OCI-LY7 (cell line): ENCODE measurements around the gene RNF150. TPM values are rescaled to one million over a fixed set of nuclear protein-coding genes. Genes with fewer than 3 reads are reported as not detected.

Experiments used
- BruUV-seq: library from RNA; stranded (reverse); fragments of 400-500 nt; replicated peaks from 2 replicates; lab custom pipeline; 2021; lab: Mats Ljungman, UMichigan
- CTCF ChIA-PET: fragments of 300-600 bp; sonication (Branson Sonifier 250); formaldehyde crosslinking; loops from one replicate; lab custom pipeline; 2022; ENCODE audit warnings: antibody characterized with exemption; ENCODE audit not compliant: unreplicated experiment; lab: Charles Lee
- POLR2A ChIA-PET: fragments of 300-600 bp; sonication (Branson Sonifier 250); formaldehyde crosslinking; loops from one replicate; lab custom pipeline; 2022; ENCODE audit warnings: antibody characterized with exemption; lab: Charles Lee
- DNase-seq: peaks from one replicate; pipeline ENCODE4 v3.0.0-alpha.2; 2015; ENCODE audit warnings: low spot score
- H2AFZ ChIP-seq: fragments of 200-600 bp; sonication (generic), shearing (Covaris generic); 2 replicates; pipeline ENCODE4 v1.6.1; 2014; ENCODE audit warnings: mild to moderate bottlenecking, antibody characterized with exemption, low read length, moderate library complexity
- H3K27ac ChIP-seq: fragments of 200-600 bp; sonication (generic); 2 replicates; pipeline ENCODE4 v1.5.1; 2014; ENCODE audit warnings: mixed run types, low read depth, mild to moderate bottlenecking, moderate library complexity, low read length, inconsistent platforms; ENCODE audit not compliant: poor library complexity, severe bottlenecking
- H3K36me3 ChIP-seq: fragments of 200-600 bp; sonication (generic); 2 replicates; pipeline ENCODE4 v1.6.1; 2014; ENCODE audit warnings: mild to moderate bottlenecking, antibody characterized with exemption, low read length, moderate library complexity, mixed read lengths; ENCODE audit not compliant: insufficient read depth
- H3K4me1 ChIP-seq: fragments of 200-600 bp; sonication (generic); 2 replicates; pipeline ENCODE4 v1.5.1; 2014; ENCODE audit warnings: mild to moderate bottlenecking, low read length; ENCODE audit not compliant: insufficient read depth, poor library complexity, severe bottlenecking
- H3K4me2 ChIP-seq: fragments of 200-600 bp; sonication (generic); 2 replicates; pipeline ENCODE4 v1.6.1; 2014; ENCODE audit warnings: mild to moderate bottlenecking, low read length
- H3K4me3 ChIP-seq: fragments of 200-600 bp; sonication (generic); 2 replicates; pipeline ENCODE4 v1.5.1; 2014; ENCODE audit warnings: mild to moderate bottlenecking, low read depth, low read length; ENCODE audit not compliant: poor library complexity, severe bottlenecking
- H3K79me2 ChIP-seq: fragments of 200-600 bp; sonication (generic); 2 replicates; pipeline ENCODE4 v1.6.1; 2016; ENCODE audit warnings: low read depth, mild to moderate bottlenecking, low read length, moderate library complexity, mixed read lengths; ENCODE audit not compliant: insufficient read depth
- H3K9me2 ChIP-seq: fragments of 200-600 bp; sonication (generic); 2 replicates; pipeline ENCODE4 v1.6.1; 2016; ENCODE audit warnings: mild to moderate bottlenecking, low read length, mixed read lengths; ENCODE audit not compliant: insufficient read depth
- H3K9me3 ChIP-seq: fragments of 200-600 bp; sonication (generic); 2 replicates; pipeline ENCODE4 v1.6.1; 2014; ENCODE audit warnings: mild to moderate bottlenecking, mixed run types, low read length, mixed read lengths
- H4K20me1 ChIP-seq: fragments of 200-600 bp; sonication (generic); 2 replicates; pipeline ENCODE4 v1.6.1; 2014; ENCODE audit warnings: mild to moderate bottlenecking, antibody characterized with exemption, low read length, moderate library complexity, mixed read lengths; ENCODE audit not compliant: insufficient read depth
- EZH2phosphoT487 ChIP-seq: fragments of 200-600 bp; sonication (generic); IDR thresholded peaks from 2 replicates; pipeline ENCODE4 v1.6.1; 2018; ENCODE audit warnings: low read depth, borderline replicate concordance, mild to moderate bottlenecking, mixed run types, antibody characterized with exemption, low read length, moderate library complexity, mixed read lengths
- intact Hi-C: fragments of 100-400 bp; cut with micrococcal nuclease; formaldehyde crosslinking; loops from one replicate; pipeline ENCODE4 v1.10.0; 2022; ENCODE audit not compliant: unreplicated experiment
- total RNA-seq, 2 experiments: library from RNA; depleted of rRNA in 1 of 2; stranded (reverse); fragments of >200 nt in 1 of 2; shearing (Covaris generic) in 1 of 2; gene quantifications; 2 replicates each; pipeline ENCODE4 v1.2.3, GENCODE V29; 2014 to 2022
- TF ChIP-seq, protein P1 (sequence below): fragments of 200-600 bp; sonication (generic); conservative IDR thresholded peaks from 2 replicates; pipeline ENCODE4 v1.5.1; 2014; ENCODE audit warnings: mild to moderate bottlenecking, antibody characterized with exemption, low read length, moderate library complexity, mixed read lengths

RNF150 gene
- total RNA-seq, 2 experiments from 2014 or later = not detected

DNA sequence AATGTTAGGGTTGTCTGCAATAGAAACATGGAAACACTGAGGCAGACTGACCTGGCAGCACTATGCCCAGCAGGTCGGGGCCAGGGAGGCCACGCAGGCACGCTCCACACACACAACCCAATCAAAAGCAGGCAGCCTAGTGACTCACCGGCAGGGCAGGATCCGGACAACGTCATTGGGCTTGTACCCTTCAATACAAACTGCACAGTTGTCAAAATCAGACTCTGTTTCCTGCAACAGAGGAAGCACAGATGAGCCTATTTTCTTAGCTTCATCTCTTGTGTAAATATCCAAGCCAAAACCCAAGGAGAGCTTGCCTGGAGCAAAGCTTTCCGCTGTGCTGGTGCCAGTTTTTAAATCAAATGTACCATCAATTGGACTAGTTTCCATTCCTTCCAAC is 185.8 kb downstream of the RNF150 start:
- Histone ChIP-seq H3K4me1 (no peaks in the 10 kb centered on the region), H3K27ac (no peak overlapping the region), H3K79me2 (no peaks in the 10 kb centered on the region), H3K36me3 (no peaks in the 10 kb centered on the region), H3K4me3 (no peak overlapping the region), H4K20me1 (no peaks in the 10 kb centered on the region), H3K9me2 (no peaks in the 10 kb centered on the region), H2AFZ (no peak overlapping the region), H3K4me2 (no peak overlapping the region), H3K9me3 (no peaks in the 10 kb centered on the region)
- intact Hi-C loops = no loop called here
- ChIA-PET POLR2A (no interaction called here), CTCF (no interaction called here)
- BruUV-seq = no TSS peak
- no peak for DNase-seq
- TF ChIP-seq, protein P1, sequence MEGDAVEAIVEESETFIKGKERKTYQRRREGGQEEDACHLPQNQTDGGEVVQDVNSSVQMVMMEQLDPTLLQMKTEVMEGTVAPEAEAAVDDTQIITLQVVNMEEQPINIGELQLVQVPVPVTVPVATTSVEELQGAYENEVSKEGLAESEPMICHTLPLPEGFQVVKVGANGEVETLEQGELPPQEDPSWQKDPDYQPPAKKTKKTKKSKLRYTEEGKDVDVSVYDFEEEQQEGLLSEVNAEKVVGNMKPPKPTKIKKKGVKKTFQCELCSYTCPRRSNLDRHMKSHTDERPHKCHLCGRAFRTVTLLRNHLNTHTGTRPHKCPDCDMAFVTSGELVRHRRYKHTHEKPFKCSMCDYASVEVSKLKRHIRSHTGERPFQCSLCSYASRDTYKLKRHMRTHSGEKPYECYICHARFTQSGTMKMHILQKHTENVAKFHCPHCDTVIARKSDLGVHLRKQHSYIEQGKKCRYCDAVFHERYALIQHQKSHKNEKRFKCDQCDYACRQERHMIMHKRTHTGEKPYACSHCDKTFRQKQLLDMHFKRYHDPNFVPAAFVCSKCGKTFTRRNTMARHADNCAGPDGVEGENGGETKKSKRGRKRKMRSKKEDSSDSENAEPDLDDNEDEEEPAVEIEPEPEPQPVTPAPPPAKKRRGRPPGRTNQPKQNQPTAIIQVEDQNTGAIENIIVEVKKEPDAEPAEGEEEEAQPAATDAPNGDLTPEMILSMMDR = no peak
- no peak for TF ChIP-seq EZH2phosphoT487

DNA sequence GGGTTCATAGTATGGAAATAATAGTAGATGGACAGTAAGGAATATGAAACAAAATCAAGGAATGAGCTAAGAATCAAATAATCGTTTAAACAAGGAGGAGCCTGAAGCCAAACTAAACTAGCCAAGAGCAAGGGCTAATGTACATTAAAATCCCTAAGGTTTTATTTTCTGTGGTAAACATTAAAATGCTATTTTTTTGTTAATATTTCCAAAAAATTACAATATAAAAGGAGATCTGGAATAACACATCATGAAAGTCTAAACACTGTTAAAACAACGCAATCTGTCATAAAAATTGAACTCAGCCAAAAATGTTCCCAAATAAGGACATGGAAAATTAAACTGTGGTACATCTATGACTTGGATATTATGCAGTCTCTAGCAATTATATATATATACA is 188.2 kb downstream of the RNF150 start:
- H2AFZ ChIP-seq = no peak overlapping the region

DNA sequence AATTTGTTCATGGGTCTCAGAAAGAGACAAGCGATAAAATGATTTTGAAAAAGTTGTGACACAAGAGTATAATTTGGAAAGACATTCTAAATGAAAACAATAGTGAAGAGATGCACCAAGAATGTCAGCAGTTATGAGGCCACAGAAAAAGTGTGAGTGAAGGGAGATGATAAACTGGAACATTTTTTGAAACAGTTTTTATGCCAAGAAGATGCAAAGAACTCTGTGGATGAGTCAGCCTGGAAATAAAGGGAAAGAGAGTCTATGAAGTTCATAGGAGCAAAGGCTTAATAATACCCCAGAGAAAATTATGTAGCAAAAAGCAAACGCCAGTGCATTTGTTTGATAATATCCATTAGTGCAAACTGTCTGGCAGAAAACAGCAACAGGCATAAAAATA is 188.7 kb downstream of the RNF150 start:
- no peaks in the 10 kb centered on the region for H3K9me3 ChIP-seq
- H3K4me3 ChIP-seq = no peak overlapping the region
- H3K9me2 ChIP-seq = no peaks in the 10 kb centered on the region
- no peak overlapping the region for H3K27ac ChIP-seq
- no peaks in the 10 kb centered on the region for H4K20me1 ChIP-seq
- no peak overlapping the region for H3K4me2 ChIP-seq
- intact Hi-C loops = no loop called here
- CTCF ChIA-PET = no interaction called here
- TF ChIP-seq, protein P1 = no peak
- no peak for TF ChIP-seq EZH2phosphoT487
- no peak overlapping the region for H2AFZ ChIP-seq
- no TSS peak for BruUV-seq
- POLR2A ChIA-PET = no interaction called here
- no peaks in the 10 kb centered on the region for H3K36me3 ChIP-seq
- no peaks in the 10 kb centered on the region for H3K79me2 ChIP-seq
- no peak for DNase-seq
- H3K4me1 ChIP-seq = no peaks in the 10 kb centered on the region

More for the DNA sequence above, 188.2 kb downstream of the RNF150 start:
- no peaks in the 10 kb centered on the region for H3K9me2 ChIP-seq
- ChIA-PET CTCF (no interaction called here), POLR2A (interaction anchor here (0.5 kb wide), 1 partner anchor 329 kb away, joined by 3 read pairs; no protein-coding TSS in a partner anchor)
- no peaks in the 10 kb centered on the region for H3K36me3 ChIP-seq
- no peak overlapping the region for H3K27ac ChIP-seq
- intact Hi-C loops = no loop called here
- H3K79me2 ChIP-seq = no peaks in the 10 kb centered on the region
- no peak overlapping the region for H3K4me3 ChIP-seq
- DNase-seq = no peak
- TF ChIP-seq, protein P1 = no peak
- TF ChIP-seq EZH2phosphoT487 = no peak
- no TSS peak for BruUV-seq
- no peak overlapping the region for H3K4me2 ChIP-seq
- H3K9me3 ChIP-seq = no peaks in the 10 kb centered on the region
- no peaks in the 10 kb centered on the region for H3K4me1 ChIP-seq
- no peaks in the 10 kb centered on the region for H4K20me1 ChIP-seq
